B cell (primary cell): Measurements from ENCODE around the gene UBXN7. TPM values are rescaled to one million over a fixed set of nuclear protein-coding genes. Genes with fewer than 3 reads are reported as not detected.

Experiments used
- ATAC-seq: fragments of 200-7000 bp; cut with Tn5 transposase; one replicate; pipeline ENCODE4 v1.10.0; 2021; ENCODE audit warnings: low read depth, mild to moderate bottlenecking, moderate number of reproducible peaks, moderate library complexity
- CTCF ChIA-PET: fragments of 350-600 bp; sonication (Branson Sonifier 250); formaldehyde crosslinking; loops from one replicate; lab custom pipeline; 2021; ENCODE audit warnings: antibody characterized with exemption, inconsistent platforms; lab: Charles Lee
- POLR2A ChIA-PET: fragments of 350-600 bp; sonication (Branson Sonifier 250); formaldehyde crosslinking; loops from one replicate; lab custom pipeline; 2021; ENCODE audit warnings: antibody characterized with exemption; lab: Charles Lee
- DNase-seq: peaks from one replicate; pipeline ENCODE4 v3.0.0; 2013
- H2AFZ ChIP-seq: 2 replicates; pipeline ENCODE4 v1.6.1; 2012; ENCODE audit warnings: mild to moderate bottlenecking, low read depth, low read length; ENCODE audit not compliant: insufficient read depth, poor library complexity, severe bottlenecking
- H3K27ac ChIP-seq, 2 donors: 1 replicate in 1 of 2; 2 replicates in 1 of 2; pipeline ENCODE4 v1.5.1; 2012 to 2013; ENCODE audit warnings: low read length in 2 of 2, mild to moderate bottlenecking in 2 of 2, moderate library complexity in 1 of 2
- H3K27me3 ChIP-seq, 4 experiments: fragments of 200-600 bp in 1 of 4; sonication (generic) in 1 of 4; replicated peaks in 1 of 4; 1 replicate in 2 of 4; 2 replicates in 2 of 4; pipeline versions ENCODE4 v1.6.1 to v1.7.0; 2013 to 2016; ENCODE audit warnings: low read length in 3 of 4, mild to moderate bottlenecking in 2 of 4, mixed read lengths in 1 of 4, moderate library complexity in 1 of 4; ENCODE audit not compliant: insufficient read depth in 4 of 4, control insufficient read depth in 3 of 4; ENCODE audit errors: control extremely low read depth in 1 of 4
- H3K36me3 ChIP-seq, 2 experiments: replicated peaks in 1 of 2; 1 replicate in 1 of 2; 2 replicates in 1 of 2; pipeline versions ENCODE4 v1.6.1 to v1.7.1; 2013; ENCODE audit warnings: low read length in 1 of 2; ENCODE audit not compliant: insufficient read depth in 2 of 2, control insufficient read depth in 1 of 2; ENCODE audit errors: control extremely low read depth in 1 of 2, extremely low read depth in 1 of 2
- H3K4me1 ChIP-seq, 2 donors: fragments of 200-600 bp in 1 of 2; sonication (generic) in 1 of 2; 1 replicate in 1 of 2; 2 replicates in 1 of 2; pipeline versions ENCODE4 v1.5.1 to v1.6.1; 2013 to 2017; ENCODE audit warnings: low read length in 2 of 2; ENCODE audit not compliant: control insufficient read depth in 2 of 2, insufficient read depth in 2 of 2
- H3K4me2 ChIP-seq: replicated peaks from 2 replicates; pipeline ENCODE3; 2012; ENCODE audit warnings: mild to moderate bottlenecking, low read depth, low read length; ENCODE audit not compliant: poor library complexity, severe bottlenecking
- H3K4me3 ChIP-seq, 5 experiments: fragments of 200-600 bp in 1 of 5; sonication (generic) in 1 of 5; 1 replicate in 3 of 5; 2 replicates in 2 of 5; pipeline versions ENCODE4 v1.5.1 to v1.7.0; 2011 to 2016; ENCODE audit warnings: low read length in 4 of 5, mild to moderate bottlenecking in 4 of 5, low read depth in 2 of 5, control low read depth in 1 of 5, moderate library complexity in 1 of 5; ENCODE audit not compliant: insufficient read depth in 1 of 5; ENCODE audit errors: control extremely low read depth in 1 of 5, extremely low read depth in 1 of 5
- H3K79me2 ChIP-seq: fragments of 200-600 bp; sonication (generic); one replicate; pipeline ENCODE4 v1.6.0; 2016; ENCODE audit warnings: low read length; ENCODE audit not compliant: control insufficient read depth, insufficient read depth
- H3K9ac ChIP-seq: fragments of 200-600 bp; sonication (generic); 2 replicates; pipeline ENCODE4 v1.6.1; 2017; ENCODE audit warnings: mild to moderate bottlenecking, low read length, moderate library complexity
- H3K9me3 ChIP-seq, 3 donors: one replicate each; pipeline versions ENCODE4 v1.6.1 to v1.7.1; 2013; ENCODE audit warnings: low read length in 2 of 3; ENCODE audit not compliant: control insufficient read depth in 2 of 3, insufficient read depth in 1 of 3; ENCODE audit errors: control extremely low read depth in 1 of 3
- H4K20me1 ChIP-seq: 2 replicates; pipeline ENCODE4 v1.6.0; 2012; ENCODE audit warnings: mild to moderate bottlenecking, low read length; ENCODE audit not compliant: insufficient read depth, control insufficient read depth, poor library complexity, severe bottlenecking
- H3K27ac Mint-ChIP-seq: one replicate; pipeline ENCODE4 v1.8.0; 2021; ENCODE audit warnings: mixed read lengths
- H3K27me3 Mint-ChIP-seq: one replicate; pipeline ENCODE4 v1.8.0; 2021; ENCODE audit warnings: mixed read lengths
- H3K4me1 Mint-ChIP-seq: one replicate; pipeline ENCODE4 v1.8.0; 2021; ENCODE audit warnings: mixed read lengths
- H3K4me3 Mint-ChIP-seq: one replicate; pipeline ENCODE4 v1.8.0; 2021; ENCODE audit warnings: mixed read lengths
- H3K9me3 Mint-ChIP-seq: one replicate; pipeline ENCODE4 v1.8.0; 2022; ENCODE audit warnings: mixed read lengths; ENCODE audit not compliant: insufficient read depth
- CTCF ChIP-seq: fragments of 200-600 bp; IDR thresholded peaks from one replicate; pipeline ENCODE4 v1.8.0; 2022; ENCODE audit warnings: antibody characterized with exemption, mild to moderate bottlenecking
- EZH2 ChIP-seq: IDR thresholded peaks from 2 replicates; pipeline ENCODE4 v1.6.1; 2012; ENCODE audit warnings: borderline replicate concordance, low read depth, mild to moderate bottlenecking, moderate library complexity, low read length; ENCODE audit not compliant: insufficient read depth, poor library complexity, severe bottlenecking
- WGBS: methylation state at CpG from one replicate; pipeline ENCODE4 v1.1.5; 2013; ENCODE audit warnings: missing lambda C conversion rate; ENCODE audit not compliant: insufficient coverage; 5-methylcytosine and 5-hydroxymethylcytosine counted together
- intact Hi-C: fragments of 100-400 bp; cut with micrococcal nuclease; formaldehyde crosslinking; loops from one replicate; pipeline ENCODE4 v1.10.0; 2022
- polyA minus RNA-seq: library from RNA; depleted of rRNA, polyadenylated mRNA; stranded (reverse); fragments of >200 nt; gene quantifications from 2 replicates; pipeline ENCODE4 v1.2.3, GENCODE V29; 2012
- polyA plus RNA-seq: library from polyadenylated mRNA; depleted of rRNA; stranded (reverse); fragments of >200 nt; gene quantifications from 2 replicates; pipeline ENCODE4 v1.2.3, GENCODE V29; 2012
- total RNA-seq, 2 donors: library from RNA; stranded (reverse); fragments of 120-200 nt in 1 of 2; gene quantifications; 1 replicate in 1 of 2; 2 replicates in 1 of 2; pipeline versions ENCODE4 v1.2.3 to v1.2.4, GENCODE V29; 2013 to 2022

UBXN7 gene, protein sequence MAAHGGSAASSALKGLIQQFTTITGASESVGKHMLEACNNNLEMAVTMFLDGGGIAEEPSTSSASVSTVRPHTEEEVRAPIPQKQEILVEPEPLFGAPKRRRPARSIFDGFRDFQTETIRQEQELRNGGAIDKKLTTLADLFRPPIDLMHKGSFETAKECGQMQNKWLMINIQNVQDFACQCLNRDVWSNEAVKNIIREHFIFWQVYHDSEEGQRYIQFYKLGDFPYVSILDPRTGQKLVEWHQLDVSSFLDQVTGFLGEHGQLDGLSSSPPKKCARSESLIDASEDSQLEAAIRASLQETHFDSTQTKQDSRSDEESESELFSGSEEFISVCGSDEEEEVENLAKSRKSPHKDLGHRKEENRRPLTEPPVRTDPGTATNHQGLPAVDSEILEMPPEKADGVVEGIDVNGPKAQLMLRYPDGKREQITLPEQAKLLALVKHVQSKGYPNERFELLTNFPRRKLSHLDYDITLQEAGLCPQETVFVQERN
- total RNA-seq (107 and 114 TPM in 2 replicates), polyA plus RNA-seq (7.4 and 13.8 TPM in 2 replicates), polyA minus RNA-seq (34.0 and 35.9 TPM in 2 replicates)
- total RNA-seq (2013) = 17.3 TPM

GRCh38 chr3:196432137-196432879 is at the start of gene UBXN7:
Gene UBXN7, minus strand, starts transcription at chr3:196432427. Its CDS starts 28 bp downstream, at chr3:196432399.
- WGBS = under 1% methylated on average over 57 of the region's 67 CpGs
- Mint-ChIP-seq H3K4me1 (peaks cover 20% of the 10 kb centered on the region), H3K27ac (peak within 1 kb of the TSS; percentile 69), H3K27me3 (no peaks in the 10 kb centered on the region), H3K9me3 (no peaks in the 10 kb centered on the region), H3K4me3 (peak within 1 kb of the TSS; percentile 75)
- H3K36me3 ChIP-seq = peaks cover 0 to 4% of the 10 kb centered on the region in 2 experiments
- H3K27me3 ChIP-seq = no peaks in the 10 kb centered on the region
- no peaks in the 10 kb centered on the region for H3K9me3 ChIP-seq
- CTCF ChIA-PET = no interaction called here
- peak within 1 kb of the TSS; percentile 93 for H3K4me2 ChIP-seq
- peaks cover 20% of the 10 kb centered on the region for H4K20me1 ChIP-seq
- peak within 1 kb of the TSS; percentile 88 to 90 for H3K27ac ChIP-seq
- H2AFZ ChIP-seq = peak within 1 kb of the TSS; percentile 97
- POLR2A ChIA-PET = interaction anchor here (0.5 to 0.7 kb wide), 4 partner anchors 74 to 253 kb away, joined by 3 to 4 read pairs (median 3); no protein-coding TSS in a partner anchor
- intact Hi-C loops = loop anchor here (1.0 to 5.0 kb wide), 3 partner anchors 114 to 350 kb away; partner anchors contain the start of genes DYNLT2B, FBXO45, TFRC and WDR53
- DNase-seq = peak; percentile 97
- peaks cover 7 to 19% of the 10 kb centered on the region in 2 donors for H3K4me1 ChIP-seq
- H3K9ac ChIP-seq = peak within 1 kb of the TSS; percentile 81
- H3K4me3 ChIP-seq = peak within 1 kb of the TSS; percentile 77 to 100 (median 93)
- H3K79me2 ChIP-seq = peaks cover 59% of the 10 kb centered on the region
- TF ChIP-seq EZH2 (no peak), CTCF (no peak)
- peak; percentile 84 for ATAC-seq
